Measurements from ENCODE around the gene ADAMTS7.
"Not testable (repeated sequence)": the region's sequence is repeated elsewhere in the genome, so short reads cannot be mapped to it uniquely, and the experiment has no call there.

ADAMTS7 gene

DNA sequence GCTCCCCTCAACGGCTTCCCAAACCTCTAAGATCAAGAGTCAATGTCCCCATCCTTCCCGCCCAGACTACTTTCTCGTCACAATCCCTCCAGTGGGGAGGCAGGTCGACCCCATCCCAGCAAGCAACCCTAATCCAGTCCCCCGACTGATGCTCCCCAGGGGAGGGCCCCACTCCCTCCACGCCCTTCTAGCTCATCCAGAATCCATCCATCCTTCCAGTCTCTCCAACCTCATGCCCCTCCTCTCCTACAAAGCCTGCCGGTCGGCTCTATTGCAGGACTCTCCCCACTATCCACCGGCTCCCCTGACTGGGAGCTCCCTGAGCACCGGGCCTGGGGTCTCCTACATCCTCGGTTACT is 1.3 kb downstream of the ADAMTS7 start:
- Histone ChIP-seq H3K9ac (ENCODE audit: low read length) (no peak overlapping the region), H3K27ac (ENCODE audit: low read depth, low read length) (no peak overlapping the region), H3K4me3 (ENCODE audit: low read length) (peak overlapping the region; percentile 58), H3K36me3 (ENCODE audit: control insufficient read depth, insufficient read depth, low read length) (no peaks in the 10 kb centered on the region), H3K27me3 (ENCODE audit: control insufficient read depth, insufficient read depth, low read length) (peaks cover 9% of the 10 kb centered on the region), H3K4me1 (ENCODE audit: control insufficient read depth, insufficient read depth, low read length) (peaks cover 5% of the 10 kb centered on the region)

DNA sequence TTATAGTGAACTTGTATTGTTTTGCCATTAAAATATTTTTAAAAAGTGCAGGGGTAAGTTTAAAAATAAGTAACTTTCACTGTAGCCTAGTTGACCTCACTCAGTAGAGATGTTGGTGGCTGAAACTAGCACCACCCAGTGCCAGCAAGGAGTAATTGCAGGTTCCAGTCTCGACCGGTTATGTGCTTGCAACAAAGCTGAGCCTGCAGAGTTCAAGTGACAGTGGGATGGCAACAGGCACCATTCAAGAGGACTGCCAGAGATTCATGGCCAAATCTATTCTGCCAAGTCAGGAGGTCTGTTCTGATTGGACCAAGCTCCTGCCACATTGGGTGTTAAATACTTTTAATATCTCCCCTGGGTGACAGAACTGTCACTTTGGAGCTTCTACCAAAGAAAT is 2.7 kb downstream of the ADAMTS7 start:
- Histone ChIP-seq H3K9ac (ENCODE audit: low read length) (no peak overlapping the region), H3K27ac (ENCODE audit: low read depth, low read length) (no peak overlapping the region), H3K36me3 (ENCODE audit: control insufficient read depth, insufficient read depth, low read length) (no peaks in the 10 kb centered on the region), H3K4me1 (ENCODE audit: control insufficient read depth, insufficient read depth, low read length) (peaks cover 5% of the 10 kb centered on the region), H3K4me3 (ENCODE audit: low read length) (no peak overlapping the region), H3K27me3 (ENCODE audit: control insufficient read depth, insufficient read depth, low read length) (peaks cover 9% of the 10 kb centered on the region)

DNA sequence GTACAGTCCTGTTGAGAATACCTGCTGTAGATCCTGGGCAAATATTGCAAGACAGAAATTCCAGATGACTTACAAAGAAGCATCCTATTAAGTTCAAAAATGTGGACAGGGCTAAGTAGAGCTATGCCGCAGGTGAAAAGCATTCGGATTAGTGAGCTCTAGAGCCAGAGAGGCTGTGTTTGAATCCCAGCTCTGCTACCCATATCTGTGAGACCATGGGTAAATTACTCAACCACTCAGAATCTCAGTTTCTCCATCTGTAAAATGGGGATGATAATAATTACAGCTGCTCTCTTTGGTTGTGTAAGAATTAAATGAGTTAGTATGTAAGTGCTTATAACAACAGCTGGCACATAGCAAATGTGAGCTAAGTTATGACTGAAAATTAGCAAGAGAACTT is 3.9 kb downstream of the ADAMTS7 start:
- no peak overlapping the region for H3K27ac ChIP-seq (ENCODE audit: low read depth, low read length)
- peaks cover 5% of the 10 kb centered on the region for H3K4me1 ChIP-seq (ENCODE audit: control insufficient read depth, insufficient read depth, low read length)
- H3K36me3 ChIP-seq (ENCODE audit: control insufficient read depth, insufficient read depth, low read length): no peaks in the 10 kb centered on the region
- no peak overlapping the region for H3K4me3 ChIP-seq (ENCODE audit: low read length)
- peaks cover 5% of the 10 kb centered on the region for H3K27me3 ChIP-seq (ENCODE audit: control insufficient read depth, insufficient read depth, low read length)
- no peak overlapping the region for H3K9ac ChIP-seq (ENCODE audit: low read length)

DNA sequence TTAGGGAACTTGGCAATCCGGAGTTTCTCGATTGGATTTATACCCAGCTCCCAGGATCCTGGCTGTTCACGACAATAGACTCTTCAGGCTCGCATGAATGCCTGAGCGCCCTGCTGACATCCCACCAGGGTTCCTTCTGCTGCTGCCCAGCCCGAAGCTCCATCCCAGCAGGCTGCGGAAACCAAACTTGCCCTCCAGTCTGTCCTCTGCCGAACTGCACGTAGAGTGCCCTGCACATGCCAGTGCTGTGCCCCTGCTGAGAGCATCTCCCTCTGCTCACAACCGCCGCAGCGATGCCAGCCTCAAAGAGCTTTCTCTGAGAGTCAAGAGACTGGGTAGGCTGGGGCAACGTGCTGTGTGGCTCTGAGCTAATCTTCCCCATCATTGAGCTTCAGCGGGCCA is 6.9 kb downstream of the ADAMTS7 start:
- no peaks in the 10 kb centered on the region for H3K4me1 ChIP-seq (ENCODE audit: control insufficient read depth, insufficient read depth, low read length)
- H3K36me3 ChIP-seq (ENCODE audit: control insufficient read depth, insufficient read depth, low read length): no peaks in the 10 kb centered on the region
- no peak overlapping the region for H3K4me3 ChIP-seq (ENCODE audit: low read length)
- no peak overlapping the region for H3K27ac ChIP-seq (ENCODE audit: low read depth, low read length)
- H3K9ac ChIP-seq (ENCODE audit: low read length): no peak overlapping the region
- H3K27me3 ChIP-seq (ENCODE audit: control insufficient read depth, insufficient read depth, low read length): no peaks in the 10 kb centered on the region

DNA sequence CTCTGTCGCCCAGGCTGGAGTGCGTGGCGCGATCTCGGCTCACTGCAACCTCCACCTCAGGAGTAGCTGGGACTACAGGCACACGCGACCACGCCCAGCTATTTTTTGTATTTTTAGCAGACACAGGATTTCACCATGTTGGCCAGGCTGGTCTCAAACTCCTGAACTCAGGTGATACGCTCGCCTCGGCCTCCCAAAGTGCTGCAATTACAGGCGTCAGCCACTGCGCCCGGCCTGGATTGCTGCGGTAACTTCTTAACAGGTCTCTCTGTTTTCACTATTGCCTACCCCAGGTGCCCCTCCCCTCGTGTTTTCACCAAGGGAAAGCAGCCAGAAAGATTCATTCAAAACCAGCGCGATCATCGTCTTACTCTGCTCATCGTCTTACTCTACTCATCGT is 10.5 kb downstream of the ADAMTS7 start:
- no peaks in the 10 kb centered on the region for H3K4me1 ChIP-seq (ENCODE audit: control insufficient read depth, insufficient read depth, low read length)
- no peak overlapping the region for H3K9ac ChIP-seq (ENCODE audit: low read length)
- H3K4me3 ChIP-seq (ENCODE audit: low read length): no peak overlapping the region
- no peaks in the 10 kb centered on the region for H3K36me3 ChIP-seq (ENCODE audit: control insufficient read depth, insufficient read depth, low read length)
- no peaks in the 10 kb centered on the region for H3K27me3 ChIP-seq (ENCODE audit: control insufficient read depth, insufficient read depth, low read length)
- H3K27ac ChIP-seq (ENCODE audit: low read depth, low read length): no peak overlapping the region

DNA sequence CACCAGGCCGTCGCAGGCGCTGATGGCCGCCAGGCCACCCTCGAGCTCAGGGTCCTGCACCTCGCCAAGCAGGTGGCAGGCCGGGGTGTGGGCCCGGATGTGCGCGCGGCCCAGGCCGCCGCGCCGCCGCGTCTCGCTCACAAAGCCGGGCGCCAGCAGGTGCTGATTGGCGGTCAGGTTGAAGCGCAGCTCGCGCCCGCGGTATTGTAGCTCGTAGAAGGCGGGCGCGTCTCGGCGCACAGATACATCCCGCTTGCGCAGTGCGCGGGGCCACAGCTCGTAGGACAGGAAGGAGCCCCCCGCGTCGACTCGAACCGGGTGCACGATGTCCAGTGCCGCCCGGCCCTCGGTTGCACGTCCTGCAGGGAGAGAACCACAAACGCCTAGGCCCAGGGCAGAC is 11.1 kb downstream of the ADAMTS7 start:
- Histone ChIP-seq H3K4me3 (ENCODE audit: low read length) (no peak overlapping the region), H3K4me1 (ENCODE audit: control insufficient read depth, insufficient read depth, low read length) (no peaks in the 10 kb centered on the region), H3K27ac (ENCODE audit: low read depth, low read length) (no peak overlapping the region), H3K27me3 (ENCODE audit: control insufficient read depth, insufficient read depth, low read length) (no peaks in the 10 kb centered on the region), H3K9ac (ENCODE audit: low read length) (no peak overlapping the region), H3K36me3 (ENCODE audit: control insufficient read depth, insufficient read depth, low read length) (no peaks in the 10 kb centered on the region)

DNA sequence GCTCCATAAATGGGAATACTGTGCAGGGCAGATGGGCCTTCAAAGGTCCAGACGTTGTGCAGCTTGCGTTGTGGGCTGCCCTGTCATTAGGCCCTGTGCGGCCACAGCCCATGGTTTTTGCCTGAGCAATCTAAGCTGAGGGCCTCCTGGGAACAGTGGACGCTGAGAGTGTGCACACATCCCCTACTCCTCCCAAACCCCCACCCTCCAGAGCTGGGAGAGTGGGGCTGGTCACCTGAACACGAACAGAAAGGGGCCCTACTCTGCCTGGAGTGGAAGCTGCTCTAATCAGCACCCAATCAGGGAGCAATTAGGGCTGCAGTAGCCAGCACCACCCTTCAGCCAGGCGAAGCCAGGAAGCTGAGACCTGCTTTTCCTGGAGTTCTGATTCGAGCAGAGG is 12.2 kb downstream of the ADAMTS7 start:
- not testable (repeated sequence) for H3K36me3 ChIP-seq (ENCODE audit: control insufficient read depth, insufficient read depth, low read length); H3K4me3 ChIP-seq (ENCODE audit: low read length); H3K9ac ChIP-seq (ENCODE audit: low read length); H3K27me3 ChIP-seq (ENCODE audit: control insufficient read depth, insufficient read depth, low read length); H3K4me1 ChIP-seq (ENCODE audit: control insufficient read depth, insufficient read depth, low read length); H3K27ac ChIP-seq (ENCODE audit: low read depth, low read length)

DNA sequence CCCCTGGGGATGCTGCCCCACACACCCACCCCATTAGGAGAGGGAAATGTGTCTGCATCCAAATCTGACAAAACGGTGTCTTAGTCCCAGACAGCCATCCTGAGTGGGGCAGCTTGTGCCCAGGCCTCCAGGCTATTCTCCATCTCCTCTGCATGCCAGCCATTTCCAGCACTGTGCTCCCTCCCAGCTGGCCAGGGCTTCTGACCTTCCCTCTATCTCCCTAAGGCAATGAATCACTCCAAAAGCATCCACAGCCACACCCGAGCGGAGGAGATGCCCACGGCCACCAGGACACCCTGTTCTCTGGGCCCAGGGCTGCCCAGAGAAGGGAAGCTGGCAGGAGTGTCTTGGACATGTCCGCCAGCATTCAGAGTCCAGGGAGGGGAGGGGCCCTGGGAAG is 12.9 kb downstream of the ADAMTS7 start:
- H3K36me3 ChIP-seq (ENCODE audit: control insufficient read depth, insufficient read depth, low read length); H3K27ac ChIP-seq (ENCODE audit: low read depth, low read length); H3K27me3 ChIP-seq (ENCODE audit: control insufficient read depth, insufficient read depth, low read length); H3K4me1 ChIP-seq (ENCODE audit: control insufficient read depth, insufficient read depth, low read length); H3K4me3 ChIP-seq (ENCODE audit: low read length); H3K9ac ChIP-seq (ENCODE audit: low read length): not testable (repeated sequence)

DNA sequence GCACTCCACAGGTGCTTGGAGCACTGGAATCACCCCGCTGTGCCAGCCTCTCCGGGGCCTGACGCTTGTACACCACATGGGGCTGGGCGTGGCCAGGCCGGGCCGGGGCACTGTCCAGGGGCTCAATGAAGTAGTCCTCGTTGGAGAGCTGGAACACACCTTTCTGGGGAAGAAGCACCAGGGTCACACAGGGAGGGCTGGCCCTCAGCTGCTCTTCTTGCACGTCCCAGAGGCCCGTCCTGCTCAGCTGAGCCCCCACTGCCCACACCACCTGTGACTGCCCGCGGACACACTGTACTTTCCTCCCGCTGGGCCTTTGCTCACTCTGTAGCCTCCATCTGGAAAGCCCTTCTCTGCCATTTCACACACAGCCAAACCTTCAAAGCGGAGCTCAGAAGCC is 13.3 kb downstream of the ADAMTS7 start:
- Histone ChIP-seq H3K36me3 (ENCODE audit: control insufficient read depth, insufficient read depth, low read length) (no peaks in the 10 kb centered on the region), H3K27me3 (ENCODE audit: control insufficient read depth, insufficient read depth, low read length) (no peaks in the 10 kb centered on the region), H3K4me1 (ENCODE audit: control insufficient read depth, insufficient read depth, low read length) (no peaks in the 10 kb centered on the region), H3K4me3 (ENCODE audit: low read length) (no peak overlapping the region), H3K9ac (ENCODE audit: low read length) (no peak overlapping the region), H3K27ac (ENCODE audit: low read depth, low read length) (no peak overlapping the region)

DNA sequence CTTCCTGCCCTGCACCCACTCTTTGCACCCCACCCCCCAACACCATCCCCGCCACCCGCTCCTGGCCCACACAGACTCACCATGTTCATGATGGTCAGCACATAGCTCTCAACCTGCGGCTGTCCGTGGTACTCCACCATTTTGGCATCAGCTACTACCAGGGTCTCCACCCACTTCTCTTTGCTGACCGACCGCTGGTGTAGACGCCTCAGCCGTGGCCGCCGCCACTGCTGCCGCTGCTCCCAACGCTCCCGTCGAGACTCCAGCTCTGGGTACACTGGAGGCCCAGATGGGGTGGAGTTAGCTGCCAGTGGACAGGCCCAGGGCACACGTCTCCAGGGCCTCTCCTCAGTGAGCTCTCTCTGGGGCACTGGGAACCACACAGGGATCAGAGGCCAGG is 14.8 kb downstream of the ADAMTS7 start:
- no peaks in the 10 kb centered on the region for H3K4me1 ChIP-seq (ENCODE audit: control insufficient read depth, insufficient read depth, low read length)
- H3K4me3 ChIP-seq (ENCODE audit: low read length): no peak overlapping the region
- H3K36me3 ChIP-seq (ENCODE audit: control insufficient read depth, insufficient read depth, low read length): no peaks in the 10 kb centered on the region
- H3K27me3 ChIP-seq (ENCODE audit: control insufficient read depth, insufficient read depth, low read length): no peaks in the 10 kb centered on the region
- H3K9ac ChIP-seq (ENCODE audit: low read length): no peak overlapping the region
- no peak overlapping the region for H3K27ac ChIP-seq (ENCODE audit: low read depth, low read length)

DNA sequence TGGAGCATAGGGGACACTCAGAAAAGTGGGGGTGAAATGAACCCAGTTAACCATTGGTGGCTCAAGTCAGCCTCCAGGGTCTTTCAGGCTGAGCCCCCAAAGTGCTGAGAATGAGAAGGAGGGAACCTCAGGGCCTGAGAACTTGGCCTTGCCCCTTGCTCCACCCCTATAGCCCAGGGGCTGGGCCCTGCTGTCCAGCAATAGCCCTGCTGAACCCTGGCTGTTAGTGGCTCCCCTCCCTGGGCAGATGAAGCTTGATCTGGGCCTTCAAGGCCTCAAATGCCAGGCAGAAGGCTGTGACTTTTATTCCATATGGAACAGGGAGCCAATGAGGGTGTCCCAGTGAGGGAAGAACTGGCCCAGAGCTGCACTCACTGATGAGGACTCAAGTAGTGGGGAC is 16.2 kb downstream of the ADAMTS7 start:
- no peaks in the 10 kb centered on the region for H3K4me1 ChIP-seq (ENCODE audit: control insufficient read depth, insufficient read depth, low read length)
- H3K4me3 ChIP-seq (ENCODE audit: low read length): no peak overlapping the region
- H3K27ac ChIP-seq (ENCODE audit: low read depth, low read length): no peak overlapping the region
- H3K9ac ChIP-seq (ENCODE audit: low read length): no peak overlapping the region
- H3K27me3 ChIP-seq (ENCODE audit: control insufficient read depth, insufficient read depth, low read length): no peaks in the 10 kb centered on the region
- H3K36me3 ChIP-seq (ENCODE audit: control insufficient read depth, insufficient read depth, low read length): no peaks in the 10 kb centered on the region

DNA sequence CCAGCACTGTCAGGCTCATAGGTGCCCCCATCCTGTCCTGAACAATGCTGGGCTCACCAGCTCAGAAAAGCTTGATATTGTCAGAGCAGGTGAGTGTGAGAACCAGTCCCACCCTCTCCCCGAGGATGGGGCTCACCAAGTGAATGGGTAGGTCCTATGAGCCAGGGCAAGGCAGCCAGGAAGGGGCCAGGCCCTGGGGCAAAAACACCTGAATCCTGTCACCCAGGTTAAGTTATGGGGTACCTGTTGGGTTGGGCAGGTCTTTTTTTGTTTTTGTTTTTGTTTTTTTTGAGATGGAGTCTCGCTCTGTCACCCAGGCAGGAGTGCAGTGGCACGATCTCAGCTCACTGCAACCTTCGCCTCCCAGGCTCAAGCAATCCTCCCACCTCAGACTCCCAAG is 16.8 kb downstream of the ADAMTS7 start:
- H3K27me3 ChIP-seq (ENCODE audit: control insufficient read depth, insufficient read depth, low read length); H3K9ac ChIP-seq (ENCODE audit: low read length); H3K4me3 ChIP-seq (ENCODE audit: low read length); H3K4me1 ChIP-seq (ENCODE audit: control insufficient read depth, insufficient read depth, low read length); H3K36me3 ChIP-seq (ENCODE audit: control insufficient read depth, insufficient read depth, low read length); H3K27ac ChIP-seq (ENCODE audit: low read depth, low read length): not testable (repeated sequence)

DNA sequence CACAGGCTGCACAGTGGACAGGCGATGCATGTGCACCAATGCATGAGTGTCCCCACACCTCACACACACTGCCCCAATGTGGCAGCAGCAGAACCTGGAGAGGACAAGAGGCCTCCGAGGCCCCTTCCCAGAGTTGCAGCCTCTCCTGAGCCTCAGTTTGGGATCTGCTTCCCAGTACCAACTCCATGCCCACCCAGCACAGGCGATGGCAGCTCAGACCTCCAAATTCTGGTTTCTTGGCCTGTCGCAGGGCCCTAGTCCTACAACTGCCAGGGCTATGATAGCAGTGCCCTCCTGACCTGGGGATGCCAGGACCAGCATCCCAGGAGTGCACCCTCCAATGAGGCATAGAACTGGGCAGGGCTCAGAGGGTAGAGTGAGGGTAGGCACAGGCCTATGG is 19.9 kb downstream of the ADAMTS7 start:
- Histone ChIP-seq H3K27me3 (ENCODE audit: control insufficient read depth, insufficient read depth, low read length) (no peaks in the 10 kb centered on the region), H3K9ac (ENCODE audit: low read length) (no peak overlapping the region), H3K4me3 (ENCODE audit: low read length) (no peak overlapping the region), H3K27ac (ENCODE audit: low read depth, low read length) (no peak overlapping the region), H3K36me3 (ENCODE audit: control insufficient read depth, insufficient read depth, low read length) (no peaks in the 10 kb centered on the region), H3K4me1 (ENCODE audit: control insufficient read depth, insufficient read depth, low read length) (no peaks in the 10 kb centered on the region)

DNA sequence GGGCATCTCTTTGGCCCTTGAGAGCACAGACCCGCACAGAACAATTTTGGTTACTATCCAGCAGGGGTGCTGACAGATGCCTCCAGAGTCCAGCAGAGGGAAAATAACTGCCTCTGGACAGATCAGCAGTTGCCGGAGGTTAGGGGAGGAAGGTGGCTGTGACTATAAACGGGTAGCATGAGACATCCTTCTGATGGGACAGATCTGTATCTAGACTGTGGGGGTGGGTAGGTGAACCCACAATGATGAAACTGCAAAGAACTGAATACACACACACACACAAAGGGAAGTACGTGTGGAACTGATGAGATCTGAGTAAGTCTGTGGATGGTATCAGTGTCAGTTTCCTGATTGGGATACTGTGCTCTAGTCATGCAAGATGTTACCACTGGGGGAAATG is 21.2 kb downstream of the ADAMTS7 start:
- Histone ChIP-seq H3K27me3 (ENCODE audit: control insufficient read depth, insufficient read depth, low read length) (no peaks in the 10 kb centered on the region), H3K9ac (ENCODE audit: low read length) (no peak overlapping the region), H3K27ac (ENCODE audit: low read depth, low read length) (no peak overlapping the region), H3K4me3 (ENCODE audit: low read length) (no peak overlapping the region), H3K4me1 (ENCODE audit: control insufficient read depth, insufficient read depth, low read length) (no peaks in the 10 kb centered on the region), H3K36me3 (ENCODE audit: control insufficient read depth, insufficient read depth, low read length) (no peaks in the 10 kb centered on the region)

All from rectal smooth muscle tissue (tissue), 1 donor.